Endothelial cell of umbilical vein (primary cell): ENCODE measurements around the gene KDM3B. TPM values are rescaled to one million over a fixed set of nuclear protein-coding genes. Genes with fewer than 3 reads are reported as not detected.
A peak's percentile ranks its signal among the peaks of the same experiment; 100 is the strongest.
"Not testable (repeated sequence)": the region's sequence is repeated elsewhere in the genome, so short reads cannot be mapped to it uniquely, and the experiment has no call there.

Experiments used
- BruUV-seq: library from RNA; stranded (reverse); fragments of 400-500 nt; replicated peaks from 2 replicates; lab custom pipeline; 2021; lab: Mats Ljungman, UMichigan
- CTCF ChIA-PET: fragments of 300-600, 350-600 bp; sonication (Branson Sonifier 250); formaldehyde crosslinking; loops from one replicate; lab custom pipeline; 2021; ENCODE audit warnings: antibody characterized with exemption, inconsistent platforms; lab: Charles Lee
- POLR2A ChIA-PET: fragments of 300-600, 350-600 bp; sonication (Branson Sonifier 250); formaldehyde crosslinking; loops from one replicate; lab custom pipeline; 2021; ENCODE audit warnings: antibody characterized with exemption, inconsistent platforms; lab: Charles Lee
- DNase-seq: peaks from one replicate; pipeline ENCODE4 v3.0.0-alpha.2; 2011; ENCODE audit warnings: low read depth, low spot score
- FAIRE-seq: peaks from 2 replicates; lab custom pipeline; 2011; peaks lifted over from hg19 to GRCh38; lab: Jason Lieb, UNC
- H2AFZ ChIP-seq: 2 replicates; pipeline ENCODE4 v1.6.0; 2012; ENCODE audit warnings: low read depth, low read length, control low read depth, inconsistent platforms
- H3K27ac ChIP-seq: 2 replicates; pipeline ENCODE4 v1.5.1; 2011; ENCODE audit warnings: low read depth, mild to moderate bottlenecking, control low read depth, low read length, moderate library complexity; ENCODE audit not compliant: insufficient read depth
- H3K27me3 ChIP-seq, 2 experiments: 2 replicates each; pipeline versions ENCODE4 v1.6.0 to v1.6.1; 2011; ENCODE audit warnings: low read length in 2 of 2, mixed read lengths in 1 of 2; ENCODE audit not compliant: control insufficient read depth in 2 of 2, insufficient read depth in 2 of 2
- H3K36me3 ChIP-seq, 2 experiments: 2 replicates in 1 of 2; 3 replicates in 1 of 2; pipeline ENCODE4 v1.5.1; 2011; ENCODE audit warnings: low read length in 2 of 2, mild to moderate bottlenecking in 1 of 2, moderate library complexity in 1 of 2; ENCODE audit not compliant: control insufficient read depth in 2 of 2, insufficient read depth in 2 of 2; ENCODE audit errors: extremely low read depth in 1 of 2
- H3K4me1 ChIP-seq: 3 replicates; pipeline ENCODE4 v1.5.1; 2011; ENCODE audit warnings: mild to moderate bottlenecking, low read length; ENCODE audit not compliant: control insufficient read depth, insufficient read depth; ENCODE audit errors: extremely low read depth
- H3K4me2 ChIP-seq: 2 replicates; pipeline ENCODE4 v1.6.1; 2011; ENCODE audit warnings: low read length, control low read depth, mixed read lengths; ENCODE audit not compliant: insufficient read depth
- H3K4me3 ChIP-seq, 3 experiments: fragments of 200-600 bp in 1 of 3; sonication (generic), shearing (Covaris generic) in 1 of 3; replicated peaks in 1 of 3; 2 replicates each; pipeline ENCODE4 v1.5.1; 2011 to 2016; ENCODE audit warnings: control low read depth in 3 of 3, low read length in 3 of 3, mild to moderate bottlenecking in 2 of 3, inconsistent platforms in 1 of 3, low read depth in 1 of 3, moderate library complexity in 1 of 3; ENCODE audit not compliant: insufficient read depth in 1 of 3
- H3K79me2 ChIP-seq: 2 replicates; pipeline ENCODE4 v1.6.0; 2012; ENCODE audit warnings: low read length, inconsistent platforms; ENCODE audit not compliant: control insufficient read depth, insufficient read depth
- H3K9ac ChIP-seq: replicated peaks from 2 replicates; pipeline ENCODE3; 2011; ENCODE audit warnings: low read length, control low read depth; ENCODE audit not compliant: insufficient read depth; ENCODE audit errors: extremely low read depth
- H3K9me1 ChIP-seq: replicated peaks from 3 replicates; pipeline ENCODE4 v1.6.0; 2011; ENCODE audit warnings: mild to moderate bottlenecking, low read length; ENCODE audit not compliant: control insufficient read depth, insufficient read depth; ENCODE audit errors: extremely low read depth
- H3K9me3 ChIP-seq: replicated peaks from 2 replicates; pipeline ENCODE4 v1.5.1; 2012; ENCODE audit warnings: low read length, inconsistent platforms; ENCODE audit not compliant: control insufficient read depth, insufficient read depth
- H4K20me1 ChIP-seq: replicated peaks from 2 replicates; pipeline ENCODE3; 2011; ENCODE audit warnings: mild to moderate bottlenecking, low read length; ENCODE audit not compliant: control insufficient read depth, insufficient read depth; ENCODE audit errors: extremely low read depth
- EZH2 ChIP-seq: IDR thresholded peaks from 2 replicates; pipeline ENCODE4 v1.6.1; 2012; ENCODE audit warnings: borderline replicate concordance, low read depth, mild to moderate bottlenecking, moderate library complexity, low read length, inconsistent platforms; ENCODE audit not compliant: severe bottlenecking
- FOS ChIP-seq: IDR thresholded peaks from 2 replicates; pipeline ENCODE4 v1.6.1; 2011; ENCODE audit warnings: mild to moderate bottlenecking, low read length, moderate library complexity, borderline replicate concordance; ENCODE audit not compliant: insufficient read depth
- GATA2 ChIP-seq: IDR thresholded peaks from 2 replicates; pipeline ENCODE4 v1.7.0; 2011; ENCODE audit warnings: low read depth, mild to moderate bottlenecking, moderate library complexity, mixed read lengths, low read length; ENCODE audit not compliant: insufficient read length, insufficient read depth
- MYC ChIP-seq: IDR thresholded peaks from one replicate; pipeline ENCODE4 v1.6.1; 2011; ENCODE audit warnings: mild to moderate bottlenecking, low read depth, low read length
- POLR2A ChIP-seq: IDR thresholded peaks from 2 replicates; pipeline ENCODE4 v1.6.1; 2012; ENCODE audit warnings: low read depth, mild to moderate bottlenecking, control low read depth, low read length
- POLR2AphosphoS5 ChIP-seq: IDR thresholded peaks from 2 replicates; pipeline ENCODE4 v1.6.1; 2012; ENCODE audit warnings: low read depth, mild to moderate bottlenecking, control low read depth, low read length, moderate library complexity; ENCODE audit not compliant: insufficient read depth
- dilution Hi-C: fragments of 300-500 bp; cut with MboI; formaldehyde crosslinking; loops from one replicate; pipeline ENCODE4 v1.15.0; 2019; ENCODE audit warnings: low sequenced_read_pairs; ENCODE audit not compliant: extremely low pct_ligation_motif_present
- intact Hi-C: fragments of 100-400 bp; cut with micrococcal nuclease; formaldehyde crosslinking; loops from one replicate; pipeline ENCODE4 v1.10.0; 2022
- polyA plus RNA-seq, 4 experiments: library from polyadenylated mRNA; depleted of rRNA in 3 of 4; stranded (reverse) in 3 of 4; unstranded in 1 of 4; fragments of >200 nt; gene quantifications; 2 replicates each; pipeline versions ENCODE4 v1.2.1 to v1.2.3, GENCODE V29; 2011 to 2012; ENCODE audit warnings: missing spikeins in 1 of 4
- total RNA-seq: library from RNA; stranded (reverse); gene quantifications from 2 replicates; pipeline ENCODE4 v1.2.3, GENCODE V29; 2021
- TF ChIP-seq, protein P1 (sequence below), 2 donors: IDR thresholded peaks; 1 replicate in 1 of 2; 2 replicates in 1 of 2; pipeline ENCODE4 v1.5.1; 2011; ENCODE audit warnings: low read length in 2 of 2, mild to moderate bottlenecking in 2 of 2, moderate library complexity in 2 of 2, control low read depth in 1 of 2, inconsistent platforms in 1 of 2, low read depth in 1 of 2; ENCODE audit not compliant: insufficient read depth in 1 of 2; ENCODE audit errors: extremely low read depth in 1 of 2
- TF ChIP-seq, protein P2 (sequence below): IDR thresholded peaks from 2 replicates; pipeline ENCODE4 v1.6.1; 2011; ENCODE audit not compliant: insufficient read depth, insufficient read length

KDM3B gene
- total and polyA plus RNA-seq, 2 donors (not counting 3 experiments of a cell fraction or from before 2014, with no cell fraction given), result 19.0 to 55.7 TPM

DNA sequence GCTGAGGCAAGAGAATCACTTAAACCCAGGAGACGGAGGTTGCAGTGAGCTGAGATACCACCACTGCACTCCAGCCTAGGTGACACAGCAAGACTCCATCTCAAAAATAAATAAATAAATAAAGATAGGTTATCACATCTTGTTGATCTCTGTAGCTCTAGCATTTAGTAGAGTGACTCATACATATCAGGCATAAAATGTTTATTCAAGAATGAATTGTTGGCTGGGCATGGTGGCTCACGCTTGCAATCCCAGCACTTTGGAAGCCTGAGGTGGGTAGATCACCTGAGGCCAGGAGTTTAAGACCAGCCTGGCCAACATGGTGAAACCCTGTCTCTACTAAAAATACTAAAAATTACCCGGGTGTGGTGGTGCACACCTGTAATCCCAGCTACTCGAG is 34.3 kb upstream of the KDM3B start:
- DNase-seq, intact Hi-C loops, H3K4me1 ChIP-seq, BruUV-seq, H3K9ac ChIP-seq, H3K79me2 ChIP-seq, H3K27me3 ChIP-seq, dilution Hi-C loops, H2AFZ ChIP-seq, H3K9me1 ChIP-seq, H4K20me1 ChIP-seq, H3K4me2 ChIP-seq, H3K27ac ChIP-seq, H3K9me3 ChIP-seq, H3K4me3 ChIP-seq, POLR2A ChIA-PET, H3K36me3 ChIP-seq: not testable (repeated sequence)
- FAIRE-seq, result peak; percentile 4
- CTCF ChIA-PET, result interaction anchor here (1.2 kb wide), 1 partner anchor 12 kb away, joined by 3 read pairs; no protein-coding TSS in a partner anchor

DNA sequence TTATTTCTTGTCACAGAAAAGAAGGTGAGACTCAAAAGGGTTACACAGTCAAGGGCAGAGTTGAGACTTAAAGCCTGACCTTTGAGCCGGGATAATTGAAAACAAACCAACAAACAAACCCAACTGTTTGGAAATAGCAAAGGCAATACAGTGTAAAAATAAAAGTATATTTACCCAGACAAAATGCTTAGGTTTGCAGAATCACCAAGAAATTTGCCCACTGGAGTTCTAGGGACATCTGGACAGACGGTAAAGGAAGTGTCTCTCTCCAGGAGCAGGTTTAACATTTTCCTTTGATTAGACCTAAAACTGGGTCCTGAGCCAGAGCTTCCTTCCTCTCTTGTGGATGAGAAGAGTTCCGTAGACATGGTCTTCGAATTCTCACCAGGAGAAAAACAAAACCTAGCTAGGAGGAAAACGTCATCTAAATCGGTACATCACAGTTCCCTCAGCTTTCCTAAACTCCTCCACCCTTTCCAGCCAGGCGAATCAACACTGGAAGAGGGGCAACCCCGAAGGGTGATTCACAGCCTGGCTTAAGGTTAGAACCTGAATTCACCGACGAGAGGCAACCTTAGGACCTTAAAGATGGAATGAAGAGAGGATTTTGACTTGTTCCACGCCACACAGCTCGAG is 21.6 kb upstream of the KDM3B start:
- H3K4me1 ChIP-seq, result peaks cover 9% of the 10 kb centered on the region
- H3K27me3 ChIP-seq, result no peaks in the 10 kb centered on the region
- FAIRE-seq (peak; percentile 53), DNase-seq (no peak)
- H2AFZ ChIP-seq, result peak overlapping the region; percentile 83
- no peaks in the 10 kb centered on the region for H3K9me3 ChIP-seq
- H3K36me3 ChIP-seq, result no peaks in the 10 kb centered on the region
- H3K9me1 ChIP-seq, result no peaks in the 10 kb centered on the region
- H3K4me2 ChIP-seq, result peak overlapping the region; percentile 94
- POLR2A ChIA-PET, result no interaction called here
- TSS peak; percentile 76 for BruUV-seq
- H3K4me3 ChIP-seq, result peak overlapping the region; percentile 55 to 86 (median 79)
- H4K20me1 ChIP-seq, result no peaks in the 10 kb centered on the region
- TF ChIP-seq POLR2A (no peak), EZH2 (no peak), GATA2 (no peak), POLR2AphosphoS5 (no peak), MYC (no peak), FOS (no peak)
- TF ChIP-seq, protein P1, sequence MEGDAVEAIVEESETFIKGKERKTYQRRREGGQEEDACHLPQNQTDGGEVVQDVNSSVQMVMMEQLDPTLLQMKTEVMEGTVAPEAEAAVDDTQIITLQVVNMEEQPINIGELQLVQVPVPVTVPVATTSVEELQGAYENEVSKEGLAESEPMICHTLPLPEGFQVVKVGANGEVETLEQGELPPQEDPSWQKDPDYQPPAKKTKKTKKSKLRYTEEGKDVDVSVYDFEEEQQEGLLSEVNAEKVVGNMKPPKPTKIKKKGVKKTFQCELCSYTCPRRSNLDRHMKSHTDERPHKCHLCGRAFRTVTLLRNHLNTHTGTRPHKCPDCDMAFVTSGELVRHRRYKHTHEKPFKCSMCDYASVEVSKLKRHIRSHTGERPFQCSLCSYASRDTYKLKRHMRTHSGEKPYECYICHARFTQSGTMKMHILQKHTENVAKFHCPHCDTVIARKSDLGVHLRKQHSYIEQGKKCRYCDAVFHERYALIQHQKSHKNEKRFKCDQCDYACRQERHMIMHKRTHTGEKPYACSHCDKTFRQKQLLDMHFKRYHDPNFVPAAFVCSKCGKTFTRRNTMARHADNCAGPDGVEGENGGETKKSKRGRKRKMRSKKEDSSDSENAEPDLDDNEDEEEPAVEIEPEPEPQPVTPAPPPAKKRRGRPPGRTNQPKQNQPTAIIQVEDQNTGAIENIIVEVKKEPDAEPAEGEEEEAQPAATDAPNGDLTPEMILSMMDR (IDR thresholded peaks at IDR 0.05; ENCODE audit: extremely low read depth in 1 of 2, insufficient read depth in 1 of 2, low read depth in 1 of 2, low read length in 2 of 2), result no peak
- TF ChIP-seq, protein P2, sequence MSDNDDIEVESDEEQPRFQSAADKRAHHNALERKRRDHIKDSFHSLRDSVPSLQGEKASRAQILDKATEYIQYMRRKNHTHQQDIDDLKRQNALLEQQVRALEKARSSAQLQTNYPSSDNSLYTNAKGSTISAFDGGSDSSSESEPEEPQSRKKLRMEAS, result no peak
- H3K9ac ChIP-seq, result peak overlapping the region; percentile 47
- intact Hi-C loops, result loop anchor here (5.0 kb wide), 1 partner anchor 154 kb away; the partner anchor contains the start of genes BRD8 and KIF20A
- peak overlapping the region; percentile 4 for H3K27ac ChIP-seq
- dilution Hi-C loops, result no loop called here
- CTCF ChIA-PET, result interaction anchor here (1.5 to 1.9 kb wide), 2 partner anchors 22 to 108 kb away, joined by 6 to 30 read pairs; partner anchors contain the start of gene KDM3B
- peaks cover 8% of the 10 kb centered on the region for H3K79me2 ChIP-seq
